Effector memory CD8-positive, alpha-beta T cell (primary cell): ENCODE results near the gene SHQ1.

Experiments
- ATAC-seq: fragments of 150-1000 bp; cut with Tn5 transposase; replicated peaks from 2 replicates; pipeline ENCODE4 v1.10.0; 2021; ENCODE audit warnings: mild to moderate bottlenecking, moderate library complexity
- DNase-seq, 3 experiments: peaks; one replicate each; pipeline ENCODE4 v3.0.0; 2021
- H3K27ac Mint-ChIP-seq, 2 donors: one replicate each; pipeline ENCODE4 v1.8.0; 2022; ENCODE audit warnings: mild to moderate bottlenecking in 2 of 2, mixed read lengths in 2 of 2, moderate library complexity in 2 of 2
- H3K27me3 Mint-ChIP-seq, 2 donors: one replicate each; pipeline ENCODE4 v1.8.0; 2022; ENCODE audit warnings: mixed read lengths in 2 of 2
- H3K36me3 Mint-ChIP-seq: one replicate; pipeline ENCODE4 v1.8.0; 2022; ENCODE audit warnings: mild to moderate bottlenecking, moderate library complexity, mixed read lengths; ENCODE audit not compliant: insufficient read depth
- H3K4me1 Mint-ChIP-seq, 2 donors: one replicate each; pipeline ENCODE4 v1.8.0; 2022; ENCODE audit warnings: low read depth in 2 of 2, mixed read lengths in 2 of 2
- H3K4me3 Mint-ChIP-seq, 2 donors: one replicate each; pipeline ENCODE4 v1.8.0; 2022; ENCODE audit warnings: mild to moderate bottlenecking in 2 of 2, mixed read lengths in 2 of 2, moderate library complexity in 2 of 2
- H3K9me3 Mint-ChIP-seq, 2 donors: one replicate each; pipeline ENCODE4 v1.8.0; 2022; ENCODE audit warnings: mixed read lengths in 2 of 2

SHQ1 gene

DNA sequence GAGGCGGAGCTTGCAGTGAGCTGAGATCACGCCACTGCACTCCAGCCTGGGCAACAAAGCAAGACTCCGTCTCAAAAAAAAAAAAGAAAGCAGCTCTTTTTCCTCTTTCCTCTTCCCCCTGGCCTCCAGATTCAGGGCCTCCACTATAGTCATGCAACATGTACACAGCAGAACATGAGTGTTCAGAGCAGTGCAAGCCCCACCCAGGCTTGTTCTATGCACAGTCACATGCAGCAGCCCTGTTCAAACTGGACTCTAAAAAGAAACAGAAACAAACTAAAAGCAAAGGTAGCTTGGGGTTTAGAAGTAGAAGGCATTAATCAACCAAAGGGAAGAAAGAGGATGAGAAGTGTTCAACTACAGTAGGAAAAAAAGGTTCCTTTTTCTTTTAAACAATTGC, 11.8 kb downstream of the SHQ1 start:
- DNase-seq (no peak), ATAC-seq (no peak)
- Mint-ChIP-seq H3K4me3 (no peak overlapping the region), H3K27me3 (no peaks in the 10 kb centered on the region), H3K27ac (no peak overlapping the region), H3K36me3 (peaks cover 45% of the 10 kb centered on the region), H3K4me1 (peaks cover 4 to 7% of the 10 kb centered on the region in 2 donors), H3K9me3 (no peaks in the 10 kb centered on the region)

DNA sequence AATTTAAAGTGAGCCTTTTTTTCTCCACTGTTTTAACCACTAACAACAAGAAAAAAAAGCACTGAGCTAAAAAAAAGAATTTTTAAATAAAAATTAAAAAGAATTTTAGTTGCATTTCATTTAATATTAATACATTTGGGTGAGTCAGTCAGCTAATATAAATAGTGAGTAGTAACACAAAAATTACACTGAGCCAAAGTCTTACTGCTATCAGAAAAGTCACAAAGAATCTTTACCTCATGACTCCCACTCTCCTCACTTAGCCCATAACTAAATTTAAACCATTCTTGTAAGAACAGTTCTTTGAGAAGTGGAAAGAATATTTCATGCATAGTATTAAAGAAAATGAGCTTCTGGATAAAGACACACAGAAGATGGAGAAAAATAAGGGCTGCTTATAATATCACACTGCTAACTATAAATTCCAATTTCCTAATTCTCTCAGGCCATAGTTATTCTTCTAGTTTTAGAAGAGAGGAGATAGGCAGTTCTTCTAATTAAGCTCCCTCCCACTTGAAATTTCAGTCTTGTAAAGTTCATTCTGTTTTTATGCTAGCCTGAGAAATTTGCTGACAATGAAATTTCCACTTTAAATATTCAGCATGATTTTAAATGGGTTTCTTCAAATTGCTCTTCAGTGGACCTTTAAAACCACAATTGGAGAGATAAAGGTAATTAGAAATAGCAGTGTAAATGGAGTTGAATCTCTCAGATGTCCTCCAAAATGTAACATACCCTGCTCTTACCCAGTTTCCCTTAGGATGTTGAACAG, 17.6 kb downstream of the SHQ1 start:
- Mint-ChIP-seq H3K36me3 (peaks cover 27% of the 10 kb centered on the region), H3K4me1 (peaks cover 2 to 9% of the 10 kb centered on the region in 2 donors), H3K4me3 (no peak overlapping the region), H3K27me3 (no peaks in the 10 kb centered on the region), H3K27ac (no peak overlapping the region), H3K9me3 (no peaks in the 10 kb centered on the region)
- DNase-seq (no peak), ATAC-seq (no peak)

DNA sequence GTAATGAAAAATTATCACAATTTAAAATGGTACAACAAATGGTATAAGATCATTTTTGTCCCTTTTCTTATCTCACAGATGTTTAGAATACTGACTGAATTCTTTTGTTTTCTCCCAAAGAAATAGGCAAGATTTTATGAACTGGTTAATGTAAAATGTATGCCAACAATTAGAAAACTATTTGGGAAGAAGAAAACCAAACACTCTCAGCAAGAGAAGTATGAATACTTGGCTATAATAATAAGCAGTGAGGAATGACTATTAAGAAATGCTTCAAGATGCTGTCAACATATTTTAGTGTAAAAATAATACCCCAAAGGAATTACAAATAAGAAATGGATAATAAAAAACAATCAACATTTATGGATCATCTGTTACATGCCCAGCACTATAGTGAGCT, 18.5 kb downstream of the SHQ1 start:
- no peak overlapping the region for H3K4me3 Mint-ChIP-seq
- ATAC-seq (no peak), DNase-seq (no peak)
- H3K9me3 Mint-ChIP-seq, result no peaks in the 10 kb centered on the region
- no peak overlapping the region for H3K27ac Mint-ChIP-seq
- H3K4me1 Mint-ChIP-seq, result peaks cover 0 to 7% of the 10 kb centered on the region in 2 donors
- H3K36me3 Mint-ChIP-seq, result peaks cover 25% of the 10 kb centered on the region
- no peaks in the 10 kb centered on the region for H3K27me3 Mint-ChIP-seq

DNA sequence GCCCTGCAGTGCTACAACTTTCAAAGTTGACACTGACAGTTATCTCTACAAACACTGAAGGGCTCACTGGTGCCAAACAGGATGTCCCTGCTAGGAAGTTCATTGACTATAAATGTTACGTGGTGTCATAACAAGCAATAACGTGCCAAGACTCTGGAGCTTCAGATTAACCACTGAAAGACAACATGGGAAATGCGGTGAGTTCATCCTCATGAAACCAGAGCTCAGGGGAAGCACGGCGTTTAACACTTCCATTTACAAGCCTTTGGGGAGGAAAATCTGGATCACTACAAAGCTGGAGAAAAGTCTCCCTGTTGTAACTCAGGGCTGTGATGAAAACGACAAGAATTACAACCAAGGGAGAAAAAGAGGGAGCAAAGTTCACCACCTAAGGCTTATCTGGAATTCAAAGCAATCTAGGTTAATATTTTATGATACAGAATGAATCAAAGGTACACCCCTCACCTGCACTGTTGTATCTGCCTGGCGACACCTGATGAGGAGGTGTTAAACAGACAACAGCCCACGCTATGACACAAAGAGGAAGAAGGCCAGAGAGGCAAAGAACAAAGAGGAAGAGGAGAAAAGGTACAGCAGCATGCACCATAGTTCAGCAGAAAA, 27.0 kb downstream of the SHQ1 start:
- Mint-ChIP-seq H3K9me3 (no peaks in the 10 kb centered on the region), H3K4me1 (no peaks in the 10 kb centered on the region), H3K27ac (no peak overlapping the region), H3K4me3 (no peak overlapping the region), H3K27me3 (no peaks in the 10 kb centered on the region), H3K36me3 (peaks cover 7% of the 10 kb centered on the region)
- no peak for ATAC-seq
- DNase-seq, result no peak

DNA sequence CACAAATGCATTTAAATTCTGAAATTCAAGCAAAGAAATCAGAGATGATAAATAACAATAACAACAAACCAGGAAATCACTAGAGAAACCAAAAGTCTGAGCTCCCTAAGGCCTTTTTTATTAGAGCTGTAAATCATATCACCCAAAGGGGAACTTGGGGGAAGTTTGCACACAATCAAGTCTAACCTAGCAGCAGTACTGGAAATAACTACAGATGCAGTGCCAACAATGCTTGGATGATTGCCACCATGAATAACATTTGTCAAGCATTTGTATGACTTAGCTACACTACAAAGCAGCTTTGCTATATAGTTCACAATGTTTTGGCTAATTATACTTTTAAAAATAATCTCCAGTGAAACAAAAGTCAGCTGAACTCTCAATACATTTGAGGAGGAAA, 27.8 kb downstream of the SHQ1 start:
- Mint-ChIP-seq H3K9me3 (no peaks in the 10 kb centered on the region), H3K27ac (no peak overlapping the region), H3K36me3 (peaks cover 12% of the 10 kb centered on the region), H3K4me3 (no peak overlapping the region), H3K27me3 (no peaks in the 10 kb centered on the region), H3K4me1 (no peaks in the 10 kb centered on the region)
- no peak for DNase-seq
- ATAC-seq, result no peak

DNA sequence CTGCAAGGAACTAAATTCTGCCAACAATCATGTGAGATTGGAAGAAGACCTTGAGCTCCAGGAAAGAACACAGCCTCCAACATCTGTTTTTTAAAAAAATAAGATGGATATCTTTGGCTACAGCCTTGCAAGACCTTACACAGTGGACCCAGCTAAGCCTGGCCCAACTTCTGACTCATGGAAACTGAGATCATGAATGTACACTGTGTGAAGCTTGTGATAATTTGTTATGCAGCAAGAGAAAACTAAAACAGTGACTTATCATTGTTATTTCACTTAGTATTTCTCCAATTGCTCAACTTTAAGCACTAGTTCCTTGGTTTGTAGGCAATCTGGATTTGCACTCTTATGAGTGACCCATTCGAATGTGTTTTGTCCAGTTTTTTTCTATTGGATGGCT, 29.3 kb downstream of the SHQ1 start:
- ATAC-seq, result no peak
- no peak overlapping the region for H3K4me3 Mint-ChIP-seq

DNA sequence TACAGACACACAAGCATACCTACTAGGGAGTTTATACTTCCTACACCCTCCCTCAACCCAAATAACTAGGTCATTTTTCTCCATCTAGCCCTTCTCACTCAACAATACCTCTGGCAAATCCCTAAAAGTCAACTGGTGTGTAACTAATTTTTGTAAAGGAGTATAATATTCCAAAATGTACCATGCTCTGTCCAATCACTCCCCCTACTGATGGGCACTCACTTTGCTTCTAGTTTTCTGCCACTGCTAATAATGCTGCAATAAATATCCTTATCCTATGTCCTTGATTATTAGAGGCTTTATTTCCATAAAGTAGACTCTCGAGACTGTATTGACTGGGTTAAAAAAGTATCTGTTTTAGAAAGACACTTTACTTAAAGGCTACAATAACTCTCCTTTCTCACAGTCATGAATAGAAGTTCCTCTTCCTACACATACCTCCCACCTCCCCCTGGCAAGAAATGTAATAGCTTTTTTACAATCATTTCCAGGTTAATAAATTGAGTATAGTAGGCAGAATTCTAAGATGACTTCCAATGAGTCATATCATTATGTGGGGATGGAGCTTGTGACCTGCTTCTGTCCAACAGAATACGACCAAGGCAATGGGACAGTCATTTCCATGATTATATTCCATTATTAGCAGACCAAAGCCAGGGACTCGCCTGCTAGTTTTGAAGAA, 30.0 kb downstream of the SHQ1 start:
- no peak overlapping the region for H3K27ac Mint-ChIP-seq

More for the DNA sequence above, 29.3 kb downstream of the SHQ1 start:
- Mint-ChIP-seq H3K4me1 (no peaks in the 10 kb centered on the region), H3K27me3 (no peaks in the 10 kb centered on the region), H3K36me3 (peaks cover 15% of the 10 kb centered on the region), H3K9me3 (no peaks in the 10 kb centered on the region), H3K27ac (no peak overlapping the region)
- DNase-seq, result no peak

DNA sequence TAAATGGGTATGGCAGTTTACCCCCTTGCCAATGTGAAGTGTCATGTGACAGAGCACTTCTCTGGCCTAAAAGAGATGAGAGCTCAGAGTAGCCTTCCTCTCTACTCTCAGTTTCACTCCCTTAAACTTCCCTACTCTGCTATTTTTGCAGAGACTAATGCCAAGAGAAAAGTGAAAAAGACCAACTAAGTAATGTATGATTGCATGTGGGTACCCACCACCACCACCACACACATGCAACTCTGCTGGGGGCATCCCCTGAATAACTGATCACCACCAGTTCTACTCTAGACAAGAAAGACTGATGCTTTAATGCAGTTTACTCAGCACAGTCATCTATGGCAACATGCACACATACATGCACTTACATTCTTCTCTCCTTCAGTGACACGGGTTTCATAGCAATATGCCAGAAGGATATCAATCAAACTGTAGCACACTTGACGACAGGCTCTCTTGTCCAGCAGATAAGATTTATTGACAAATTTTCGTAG, 31.3 kb downstream of the SHQ1 start:
- DNase-seq, result no peak
- no peak overlapping the region for H3K27ac Mint-ChIP-seq
- ATAC-seq, result no peak
- H3K9me3 Mint-ChIP-seq, result no peaks in the 10 kb centered on the region
- peaks cover 25% of the 10 kb centered on the region for H3K36me3 Mint-ChIP-seq
- no peaks in the 10 kb centered on the region for H3K27me3 Mint-ChIP-seq
- no peak overlapping the region for H3K4me3 Mint-ChIP-seq
- no peaks in the 10 kb centered on the region for H3K4me1 Mint-ChIP-seq

More for the DNA sequence above, 30.0 kb downstream of the SHQ1 start:
- DNase-seq, result no peak
- no peak overlapping the region for H3K4me3 Mint-ChIP-seq
- peaks cover 17% of the 10 kb centered on the region for H3K36me3 Mint-ChIP-seq
- H3K9me3 Mint-ChIP-seq, result no peaks in the 10 kb centered on the region
- no peak for ATAC-seq
- no peaks in the 10 kb centered on the region for H3K27me3 Mint-ChIP-seq
- no peaks in the 10 kb centered on the region for H3K4me1 Mint-ChIP-seq

DNA sequence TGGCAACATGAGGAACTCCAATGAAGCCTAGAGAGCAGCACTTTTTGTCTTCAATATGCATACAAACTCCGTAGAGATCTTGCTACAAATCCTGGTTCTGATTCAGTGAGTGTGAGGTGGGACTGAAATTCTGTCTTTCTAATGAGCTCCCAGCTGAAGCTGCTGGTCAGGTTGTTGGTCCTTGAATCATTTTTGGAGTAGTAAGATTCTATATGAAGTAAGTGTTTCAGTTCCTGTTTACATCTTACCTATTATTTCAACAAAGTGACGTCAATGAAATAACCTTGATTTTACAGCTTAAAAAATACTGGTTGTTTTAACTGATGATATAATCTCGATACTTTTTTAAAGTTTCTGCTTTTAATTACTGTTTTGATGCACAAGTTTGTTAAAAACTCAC, 33.9 kb downstream of the SHQ1 start:
- ATAC-seq, result no peak
- Mint-ChIP-seq H3K9me3 (no peaks in the 10 kb centered on the region), H3K27ac (no peak overlapping the region), H3K27me3 (no peaks in the 10 kb centered on the region), H3K4me3 (no peak overlapping the region), H3K36me3 (peaks cover 26% of the 10 kb centered on the region), H3K4me1 (no peaks in the 10 kb centered on the region)
- DNase-seq, result no peak

DNA sequence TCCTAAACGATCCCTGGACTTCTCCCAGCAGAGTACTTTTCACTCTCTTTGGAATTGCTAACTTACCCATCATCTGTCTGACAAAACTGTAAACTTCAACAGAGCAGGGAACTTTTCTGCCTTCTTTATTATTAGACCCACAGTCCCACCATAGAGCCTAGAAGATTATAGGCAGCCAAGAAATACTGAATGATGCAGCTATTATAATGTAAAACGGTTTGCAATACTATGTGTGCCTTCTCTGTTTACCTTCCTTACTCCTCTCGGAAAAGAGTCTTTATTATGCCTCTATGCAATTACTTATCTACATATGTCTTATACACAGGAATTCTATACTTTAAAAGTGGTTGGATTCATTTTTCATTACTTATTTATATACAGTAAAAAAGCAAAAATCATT, 36.0 kb downstream of the SHQ1 start:
- DNase-seq (no peak), ATAC-seq (no peak)
- Mint-ChIP-seq H3K27me3 (no peaks in the 10 kb centered on the region), H3K9me3 (no peaks in the 10 kb centered on the region), H3K27ac (no peak overlapping the region), H3K36me3 (peaks cover 26% of the 10 kb centered on the region), H3K4me1 (no peaks in the 10 kb centered on the region), H3K4me3 (no peak overlapping the region)

DNA sequence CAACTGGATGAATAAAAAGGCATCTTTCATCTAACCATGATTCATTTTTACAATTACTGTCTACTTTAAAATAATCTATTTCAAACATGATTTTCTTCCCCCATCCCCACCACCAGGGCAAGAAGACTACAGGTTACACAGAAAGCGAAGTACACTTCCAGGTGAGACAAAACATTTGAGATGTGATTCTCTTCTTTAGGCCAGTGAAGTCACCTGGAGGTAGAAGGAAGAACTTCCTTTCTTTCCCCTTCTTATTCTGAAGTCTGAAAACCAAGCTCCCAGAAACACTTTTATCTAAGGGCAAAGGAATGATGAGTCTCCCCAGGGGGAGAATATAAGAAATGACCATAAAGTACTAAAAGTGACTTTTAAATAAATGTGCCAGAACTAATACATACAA, 36.7 kb downstream of the SHQ1 start:
- H3K9me3 Mint-ChIP-seq, result no peaks in the 10 kb centered on the region
- no peak for DNase-seq
- no peak for ATAC-seq
- H3K4me3 Mint-ChIP-seq, result no peak overlapping the region
- H3K27me3 Mint-ChIP-seq, result no peaks in the 10 kb centered on the region
- peaks cover 29% of the 10 kb centered on the region for H3K36me3 Mint-ChIP-seq
- no peak overlapping the region for H3K27ac Mint-ChIP-seq
- H3K4me1 Mint-ChIP-seq, result no peaks in the 10 kb centered on the region

DNA sequence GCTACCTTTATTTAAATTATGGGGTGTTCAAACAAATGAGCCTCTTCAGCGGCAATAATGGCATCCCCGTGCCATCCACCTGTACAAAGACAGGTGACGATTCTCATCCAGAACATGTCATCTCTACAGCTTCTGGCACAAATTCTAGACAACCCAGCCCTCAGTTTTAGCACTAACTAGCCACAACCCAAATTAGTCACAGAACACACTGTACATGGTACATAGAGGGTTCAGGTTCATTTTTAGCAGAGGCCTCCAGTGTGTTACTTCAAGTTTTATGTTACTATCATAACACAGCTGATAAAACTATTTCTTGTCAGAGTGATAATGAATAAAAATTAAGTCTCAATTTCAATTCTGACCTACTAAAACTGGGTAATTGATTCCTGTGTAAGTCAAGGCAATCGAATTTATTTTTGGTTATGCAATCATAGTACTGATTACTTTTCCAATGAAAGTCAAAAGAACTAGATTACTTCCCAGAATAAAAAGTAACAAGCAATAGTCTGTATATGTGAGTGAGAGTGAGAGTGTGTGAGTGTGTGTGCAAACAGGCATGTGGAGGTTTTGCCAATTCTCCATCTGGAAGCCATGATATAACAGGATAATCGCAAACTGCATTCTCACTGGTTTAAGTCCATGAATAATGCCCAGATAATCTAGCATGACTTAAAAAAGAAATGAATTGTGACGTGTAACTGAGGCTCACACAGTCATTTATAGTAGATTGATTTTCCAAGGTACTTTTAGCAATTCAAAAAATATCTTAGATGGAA, 37.4 kb downstream of the SHQ1 start:
- H3K9me3 Mint-ChIP-seq, result no peaks in the 10 kb centered on the region
- peaks cover 24% of the 10 kb centered on the region for H3K36me3 Mint-ChIP-seq
- no peak overlapping the region for H3K27ac Mint-ChIP-seq
- ATAC-seq (no peak), DNase-seq (no peak)
- H3K4me1 Mint-ChIP-seq, result no peaks in the 10 kb centered on the region
- H3K4me3 Mint-ChIP-seq, result no peak overlapping the region
- H3K27me3 Mint-ChIP-seq, result no peaks in the 10 kb centered on the region

DNA sequence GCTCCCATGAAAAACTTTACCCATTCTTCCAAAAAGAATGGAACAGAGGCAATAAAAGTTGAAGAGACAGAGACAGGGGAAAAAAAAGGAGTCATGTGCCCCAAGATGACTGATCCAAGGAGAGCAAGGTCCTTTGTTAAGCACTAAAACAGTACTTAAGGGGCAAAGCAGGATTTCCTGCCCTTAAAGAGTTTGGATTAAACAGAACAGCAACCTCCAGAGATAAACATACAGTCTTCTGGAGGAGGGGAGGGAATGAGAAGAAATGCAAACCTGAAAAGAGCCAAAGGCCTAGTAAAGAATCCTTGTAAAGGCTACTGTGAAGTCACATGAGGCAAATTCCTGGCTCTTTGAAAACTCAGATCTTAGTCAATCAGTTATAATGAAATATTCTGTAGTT, 38.2 kb downstream of the SHQ1 start:
- Mint-ChIP-seq H3K27ac (no peak overlapping the region), H3K4me1 (no peaks in the 10 kb centered on the region), H3K9me3 (no peaks in the 10 kb centered on the region), H3K36me3 (peaks cover 17% of the 10 kb centered on the region), H3K27me3 (no peaks in the 10 kb centered on the region), H3K4me3 (no peak overlapping the region)
- ATAC-seq, result no peak
- DNase-seq, result no peak
